Neuron (in vitro differentiated cells): Measurements from ENCODE around the gene RNASE7.

ENCODE experiments used
- H2AFZ ChIP-seq: one replicate; pipeline ENCODE4 v1.6.1; 2013; ENCODE audit warnings: low read depth, mild to moderate bottlenecking, inconsistent platforms, low read length, moderate library complexity
- H3K27me3 ChIP-seq: one replicate; pipeline ENCODE4 v1.6.1; 2013; ENCODE audit warnings: low read length; ENCODE audit not compliant: insufficient read depth
- H3K36me3 ChIP-seq: one replicate; pipeline ENCODE4 v1.6.1; 2013; ENCODE audit warnings: low read length; ENCODE audit not compliant: insufficient read depth
- H3K4me1 ChIP-seq: one replicate; pipeline ENCODE4 v1.6.1; 2013; ENCODE audit warnings: low read length; ENCODE audit not compliant: insufficient read depth
- H3K4me3 ChIP-seq: 2 replicates; pipeline ENCODE4 v1.5.1; 2013; ENCODE audit warnings: mild to moderate bottlenecking, low read length, moderate library complexity
- H3K9me3 ChIP-seq: one replicate; pipeline ENCODE4 v1.6.1; 2013; ENCODE audit warnings: low read length

The RNASE7 gene

GRCh38 chr14:21056520-21057163 is 14.5 kb downstream of the RNASE7 start:
- Histone ChIP-seq H2AFZ (no peak overlapping the region), H3K27me3 (no peaks in the 10 kb centered on the region), H3K9me3 (no peaks in the 10 kb centered on the region), H3K36me3 (no peaks in the 10 kb centered on the region), H3K4me1 (no peaks in the 10 kb centered on the region), H3K4me3 (no peak overlapping the region)

- Histone ChIP-seq H3K9me3 (no peaks in the 10 kb centered on the region), H3K4me3 (no peak within 1 kb of the TSS)
These were observed 15.9 kb downstream of the RNASE7 start, which contains the start of gene RNASE8 for GRCh38 chr14:21057803-21058675. RNASE8 (plus strand) TSS chr14:21057822; CDS start chr14:21057893, 71 bp downstream.

GRCh38 chr14:21058903-21059302 is 16.7 kb downstream of the RNASE7 start:
- Histone ChIP-seq H3K27me3 (no peaks in the 10 kb centered on the region), H3K4me1 (peaks cover 8% of the 10 kb centered on the region)

More at GRCh38 chr14:21057803-21058675, 15.9 kb downstream of the RNASE7 start, which contains the start of gene RNASE8:
- Histone ChIP-seq H3K4me1 (no peaks in the 10 kb centered on the region), H3K27me3 (no peaks in the 10 kb centered on the region), H2AFZ (no peak within 1 kb of the TSS), H3K36me3 (no peaks in the 10 kb centered on the region)

GRCh38 chr14:21059842-21060613 is 17.9 kb downstream of the RNASE7 start:
- Histone ChIP-seq H3K9me3 (no peaks in the 10 kb centered on the region), H3K4me3 (no peak overlapping the region), H3K36me3 (no peaks in the 10 kb centered on the region), H2AFZ (no peak overlapping the region), H3K4me1 (peaks cover 9% of the 10 kb centered on the region), H3K27me3 (no peaks in the 10 kb centered on the region)

More at GRCh38 chr14:21058903-21059302, 16.7 kb downstream of the RNASE7 start:
- Histone ChIP-seq H3K36me3 (no peaks in the 10 kb centered on the region), H3K9me3 (no peaks in the 10 kb centered on the region), H3K4me3 (no peak overlapping the region), H2AFZ (no peak overlapping the region)

GRCh38 chr14:21060614-21061346 is 18.6 kb downstream of the RNASE7 start:
- Histone ChIP-seq H3K9me3 (no peaks in the 10 kb centered on the region), H3K27me3 (no peaks in the 10 kb centered on the region), H3K4me3 (no peak overlapping the region), H3K4me1 (peaks cover 9% of the 10 kb centered on the region), H3K36me3 (no peaks in the 10 kb centered on the region), H2AFZ (no peak overlapping the region)

GRCh38 chr14:21061347-21061668 is 19.1 kb downstream of the RNASE7 start:
- Histone ChIP-seq H3K27me3 (no peaks in the 10 kb centered on the region), H2AFZ (no peak overlapping the region), H3K4me3 (no peak overlapping the region), H3K4me1 (peaks cover 9% of the 10 kb centered on the region), H3K9me3 (no peaks in the 10 kb centered on the region), H3K36me3 (no peaks in the 10 kb centered on the region)

- H3K36me3 ChIP-seq, result no peaks in the 10 kb centered on the region
- H3K9me3 ChIP-seq, result no peaks in the 10 kb centered on the region
- H3K27me3 ChIP-seq, result no peaks in the 10 kb centered on the region
- H3K4me1 ChIP-seq, result peaks cover 11% of the 10 kb centered on the region
- no peak overlapping the region for H3K4me3 ChIP-seq
- H2AFZ ChIP-seq, result no peak overlapping the region
These were observed 21.3 kb downstream of the RNASE7 start for GRCh38 chr14:21063479-21063878.

GRCh38 chr14:21066882-21067502 is 24.8 kb downstream of the RNASE7 start:
- Histone ChIP-seq H3K9me3 (no peaks in the 10 kb centered on the region), H3K27me3 (no peaks in the 10 kb centered on the region), H2AFZ (no peak overlapping the region), H3K4me3 (no peak overlapping the region), H3K4me1 (peaks cover 20% of the 10 kb centered on the region), H3K36me3 (no peaks in the 10 kb centered on the region)

GRCh38 chr14:21068521-21069387 is 26.6 kb downstream of the RNASE7 start:
- Histone ChIP-seq H3K36me3 (peaks cover 15% of the 10 kb centered on the region), H3K27me3 (no peaks in the 10 kb centered on the region), H3K4me3 (peak overlapping the region; percentile 85), H3K4me1 (peaks cover 19% of the 10 kb centered on the region), H2AFZ (peak overlapping the region; percentile 20), H3K9me3 (no peaks in the 10 kb centered on the region)

GRCh38 chr14:21069388-21070082 is 27.4 kb downstream of the RNASE7 start:
- peak overlapping the region; percentile 85 for H3K4me3 ChIP-seq
- H2AFZ ChIP-seq, result peak overlapping the region; percentile 20
- no peaks in the 10 kb centered on the region for H3K9me3 ChIP-seq
- peaks cover 17% of the 10 kb centered on the region for H3K4me1 ChIP-seq
- H3K27me3 ChIP-seq, result no peaks in the 10 kb centered on the region
- peaks cover 20% of the 10 kb centered on the region for H3K36me3 ChIP-seq

GRCh38 chr14:21070083-21070609 is 28.0 kb downstream of the RNASE7 start, which contains the start of gene ARHGEF40:
ARHGEF40 (plus strand) TSS chr14:21070304; CDS start chr14:21070397, 93 bp downstream.
- no peaks in the 10 kb centered on the region for H3K9me3 ChIP-seq
- H3K4me3 ChIP-seq, result peak within 1 kb of the TSS; percentile 85
- peaks cover 26% of the 10 kb centered on the region for H3K36me3 ChIP-seq
- peaks cover 17% of the 10 kb centered on the region for H3K4me1 ChIP-seq
- peak within 1 kb of the TSS; percentile 20 for H2AFZ ChIP-seq
- no peaks in the 10 kb centered on the region for H3K27me3 ChIP-seq
